ENCODE data around the gene MSX1. TPM values are rescaled to one million over a fixed set of nuclear protein-coding genes. Genes with fewer than 3 reads are reported as not detected.

The MSX1 gene
- total and polyA plus RNA-seq, 3 donors from 2014 or later, result 0.99 to 1.7 (median 1.7) TPM

- Histone ChIP-seq H3K9me3 (no peaks in the 10 kb centered on the region), H3K4me1 (peaks cover 21% of the 10 kb centered on the region), H3K4me3 (peak overlapping the region; percentile 51 to 68), H3K36me3 (ENCODE audit: low read depth, missing control alignments) (no peaks in the 10 kb centered on the region), H3K27ac (no peak overlapping the region), H3K27me3 (peaks cover 10% of the 10 kb centered on the region)
- TF ChIP-seq CTCF (IDR thresholded peaks at IDR 0.05), result no peak
- DNase-seq, result no peak
- WGBS, 2 donors, result 0 to 1% methylated on average over 4 to 22 of the region's 80 CpGs
- intact Hi-C loops (cut with DNase I; ENCODE audit: low total_unique reads), result no loop called here
Measured at GRCh38 chr4:4859799-4860599, 534 bp downstream of the MSX1 start.

- 5 to 11% methylated on average over 32 to 39 of the region's 39 CpGs for WGBS, 2 donors
- no peak for DNase-seq
- peaks cover 10% of the 10 kb centered on the region for H3K27me3 ChIP-seq
Measured at GRCh38 chr4:4860600-4861389, 1.3 kb downstream of the MSX1 start.

GRCh38 chr4:4861390-4862018 lies 2.0 kb downstream of the MSX1 start:
- Histone ChIP-seq H3K4me1 (peaks cover 14% of the 10 kb centered on the region), H3K36me3 (ENCODE audit: low read depth, missing control alignments) (no peaks in the 10 kb centered on the region), H3K9me3 (no peaks in the 10 kb centered on the region), H3K27me3 (peaks cover 8% of the 10 kb centered on the region), H3K4me3 (no peak overlapping the region), H3K27ac (no peak overlapping the region)
- TF ChIP-seq POLR2A (IDR thresholded peaks at IDR 0.05) (no peak), CTCF (IDR thresholded peaks at IDR 0.05) (no peak)
- intact Hi-C loops (cut with DNase I; ENCODE audit: low total_unique reads), result no loop called here
- 20 to 22% methylated on average over 20 to 21 of the region's 21 CpGs for WGBS, 2 donors
- no peak for DNase-seq

More at GRCh38 chr4:4860600-4861389, 1.3 kb downstream of the MSX1 start:
- no peaks in the 10 kb centered on the region for H3K9me3 ChIP-seq
- no peak overlapping the region for H3K27ac ChIP-seq
- peaks cover 21% of the 10 kb centered on the region for H3K4me1 ChIP-seq
- no peak for TF ChIP-seq CTCF (IDR thresholded peaks at IDR 0.05)
- no peak for TF ChIP-seq POLR2A (IDR thresholded peaks at IDR 0.05)
- intact Hi-C loops (cut with DNase I; ENCODE audit: low total_unique reads), result no loop called here
- H3K4me3 ChIP-seq, result peak overlapping the region; percentile 51 to 68
- H3K36me3 ChIP-seq (ENCODE audit: low read depth, missing control alignments), result no peaks in the 10 kb centered on the region

- Histone ChIP-seq H3K27ac (no peak overlapping the region), H3K9me3 (no peaks in the 10 kb centered on the region), H3K27me3 (peaks cover 7% of the 10 kb centered on the region), H3K4me3 (no peak overlapping the region), H3K36me3 (ENCODE audit: low read depth, missing control alignments) (no peaks in the 10 kb centered on the region), H3K4me1 (peaks cover 11% of the 10 kb centered on the region)
- DNase-seq, result no peak
- WGBS, 2 donors, result 35 to 59% methylated on average over 16 of the region's 16 CpGs
- TF ChIP-seq CTCF (IDR thresholded peaks at IDR 0.05), result no peak
- TF ChIP-seq POLR2A (IDR thresholded peaks at IDR 0.05), result no peak
- intact Hi-C loops (cut with DNase I; ENCODE audit: low total_unique reads), result no loop called here
Measured at GRCh38 chr4:4862071-4862551, 2.6 kb downstream of the MSX1 start.

Measured in testis (tissue), 3 donors.